ENCODE results near the gene HCN3. TPM values are rescaled to one million over a fixed set of nuclear protein-coding genes. Genes with fewer than 3 reads are reported as not detected.

The HCN3 gene
- total and polyA plus RNA-seq, 2 donors (not counting 3 experiments of a cell fraction or from before 2014, with no cell fraction given), result 3.3 to 4.1 TPM

DNA sequence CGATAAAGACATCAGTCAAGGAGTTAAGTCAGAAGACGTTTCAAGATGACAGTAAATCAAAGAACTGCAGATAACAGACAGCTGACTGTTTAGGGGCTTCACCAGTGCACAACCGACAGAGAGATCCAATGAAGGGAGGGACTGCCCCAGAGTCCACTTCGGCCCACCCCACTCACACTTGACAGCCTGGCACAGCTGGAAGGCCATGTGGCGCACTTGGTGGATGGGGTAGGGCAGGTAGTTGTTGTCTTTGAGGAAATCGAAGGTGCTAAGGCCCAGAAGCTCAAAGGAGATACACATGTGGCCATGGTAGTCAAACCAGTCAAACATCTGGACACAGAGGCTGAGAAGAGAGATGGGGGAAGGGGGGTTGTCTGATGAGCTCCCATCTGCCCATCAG, 10.7 kb upstream of the HCN3 start:
- H4K20me1 ChIP-seq (replicated peaks; ENCODE audit: control insufficient read depth, extremely low read depth, insufficient read depth, low read length), result no peaks in the 10 kb centered on the region
- no peaks in the 10 kb centered on the region for H3K9me1 ChIP-seq (replicated peaks; ENCODE audit: control insufficient read depth, extremely low read depth, insufficient read depth, low read length)
- H3K4me3 ChIP-seq (replicated peaks in 1 of 3; ENCODE audit: insufficient read depth in 1 of 3, low read depth in 1 of 3, low read length in 3 of 3), result no peak overlapping the region
- peaks cover 3% of the 10 kb centered on the region for H3K4me1 ChIP-seq (ENCODE audit: control insufficient read depth, extremely low read depth, insufficient read depth, low read length)
- no peaks in the 10 kb centered on the region for H3K27me3 ChIP-seq (ENCODE audit: control insufficient read depth in 2 of 2, insufficient read depth in 2 of 2, low read length in 2 of 2)
- H3K36me3 ChIP-seq (ENCODE audit: control insufficient read depth in 2 of 2, extremely low read depth in 1 of 2, insufficient read depth in 2 of 2, low read length in 2 of 2), result peaks cover 29 to 48% of the 10 kb centered on the region in 2 experiments
- CTCF ChIA-PET, result interaction anchor here (1.1 to 2.7 kb wide), 3 partner anchors 10 to 15 kb away, joined by 4 to 14 read pairs (median 5); no protein-coding TSS in a partner anchor
- FAIRE-seq (no peak), DNase-seq (ENCODE audit: low read depth, low spot score) (no peak)
- H3K9ac ChIP-seq (replicated peaks; ENCODE audit: extremely low read depth, insufficient read depth, low read length), result no peak overlapping the region
- dilution Hi-C loops (cut with MboI; ENCODE audit: extremely low pct_ligation_motif_present, low sequenced_read_pairs) (no loop called here), intact Hi-C loops (cut with micrococcal nuclease) (no loop called here)
- peaks cover 15% of the 10 kb centered on the region for H3K79me2 ChIP-seq (ENCODE audit: control insufficient read depth, insufficient read depth, low read length)
- no peaks in the 10 kb centered on the region for H3K9me3 ChIP-seq (replicated peaks; ENCODE audit: control insufficient read depth, insufficient read depth, low read length)
- H2AFZ ChIP-seq (ENCODE audit: low read depth, low read length), result no peak overlapping the region
- BruUV-seq (replicated peaks), result no TSS peak
- no peak overlapping the region for H3K27ac ChIP-seq (ENCODE audit: insufficient read depth, low read depth, low read length)
- TF ChIP-seq FOS (IDR thresholded peaks at IDR 0.05; ENCODE audit: borderline replicate concordance, insufficient read depth, low read length), result no peak
- no peak for TF ChIP-seq POLR2A (IDR thresholded peaks at IDR 0.05; ENCODE audit: low read depth, low read length)
- TF ChIP-seq, protein P1, sequence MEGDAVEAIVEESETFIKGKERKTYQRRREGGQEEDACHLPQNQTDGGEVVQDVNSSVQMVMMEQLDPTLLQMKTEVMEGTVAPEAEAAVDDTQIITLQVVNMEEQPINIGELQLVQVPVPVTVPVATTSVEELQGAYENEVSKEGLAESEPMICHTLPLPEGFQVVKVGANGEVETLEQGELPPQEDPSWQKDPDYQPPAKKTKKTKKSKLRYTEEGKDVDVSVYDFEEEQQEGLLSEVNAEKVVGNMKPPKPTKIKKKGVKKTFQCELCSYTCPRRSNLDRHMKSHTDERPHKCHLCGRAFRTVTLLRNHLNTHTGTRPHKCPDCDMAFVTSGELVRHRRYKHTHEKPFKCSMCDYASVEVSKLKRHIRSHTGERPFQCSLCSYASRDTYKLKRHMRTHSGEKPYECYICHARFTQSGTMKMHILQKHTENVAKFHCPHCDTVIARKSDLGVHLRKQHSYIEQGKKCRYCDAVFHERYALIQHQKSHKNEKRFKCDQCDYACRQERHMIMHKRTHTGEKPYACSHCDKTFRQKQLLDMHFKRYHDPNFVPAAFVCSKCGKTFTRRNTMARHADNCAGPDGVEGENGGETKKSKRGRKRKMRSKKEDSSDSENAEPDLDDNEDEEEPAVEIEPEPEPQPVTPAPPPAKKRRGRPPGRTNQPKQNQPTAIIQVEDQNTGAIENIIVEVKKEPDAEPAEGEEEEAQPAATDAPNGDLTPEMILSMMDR (IDR thresholded peaks at IDR 0.05; ENCODE audit: extremely low read depth in 1 of 2, insufficient read depth in 1 of 2, low read depth in 1 of 2, low read length in 2 of 2), result no peak
- no peak for TF ChIP-seq JUN (IDR thresholded peaks at IDR 0.05; ENCODE audit: borderline replicate concordance, insufficient read depth, insufficient read length, low read depth)
- no peak for TF ChIP-seq GATA2 (IDR thresholded peaks at IDR 0.05; ENCODE audit: insufficient read depth, insufficient read length, low read depth, low read length)
- no peak for TF ChIP-seq MYC (IDR thresholded peaks at IDR 0.05; ENCODE audit: low read depth, low read length)
- TF ChIP-seq POLR2AphosphoS5 (IDR thresholded peaks at IDR 0.05; ENCODE audit: insufficient read depth, low read depth, low read length), result no peak
- TF ChIP-seq, protein P2, sequence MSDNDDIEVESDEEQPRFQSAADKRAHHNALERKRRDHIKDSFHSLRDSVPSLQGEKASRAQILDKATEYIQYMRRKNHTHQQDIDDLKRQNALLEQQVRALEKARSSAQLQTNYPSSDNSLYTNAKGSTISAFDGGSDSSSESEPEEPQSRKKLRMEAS (IDR thresholded peaks at IDR 0.05; ENCODE audit: insufficient read depth, insufficient read length), result no peak
- TF ChIP-seq EZH2 (IDR thresholded peaks at IDR 0.05; ENCODE audit: borderline replicate concordance, low read depth, low read length, severe bottlenecking), result no peak
- POLR2A ChIA-PET, result no interaction called here
- H3K4me2 ChIP-seq (ENCODE audit: insufficient read depth, low read length), result no peak overlapping the region
